HG02642 (cell line): ENCODE measurements around the gene NF1.

Experiments
- ATAC-seq: cut with Tn5 transposase; IDR thresholded peaks from one replicate; pipeline ENCODE4 v1.9.1; 2021; ENCODE audit warnings: mild to moderate bottlenecking; ENCODE audit not compliant: unreplicated experiment, poor library complexity

NF1 gene

GRCh38 chr17:31415004-31415454, 320.3 kb downstream of the NF1 start:
- no peak for ATAC-seq

DNA sequence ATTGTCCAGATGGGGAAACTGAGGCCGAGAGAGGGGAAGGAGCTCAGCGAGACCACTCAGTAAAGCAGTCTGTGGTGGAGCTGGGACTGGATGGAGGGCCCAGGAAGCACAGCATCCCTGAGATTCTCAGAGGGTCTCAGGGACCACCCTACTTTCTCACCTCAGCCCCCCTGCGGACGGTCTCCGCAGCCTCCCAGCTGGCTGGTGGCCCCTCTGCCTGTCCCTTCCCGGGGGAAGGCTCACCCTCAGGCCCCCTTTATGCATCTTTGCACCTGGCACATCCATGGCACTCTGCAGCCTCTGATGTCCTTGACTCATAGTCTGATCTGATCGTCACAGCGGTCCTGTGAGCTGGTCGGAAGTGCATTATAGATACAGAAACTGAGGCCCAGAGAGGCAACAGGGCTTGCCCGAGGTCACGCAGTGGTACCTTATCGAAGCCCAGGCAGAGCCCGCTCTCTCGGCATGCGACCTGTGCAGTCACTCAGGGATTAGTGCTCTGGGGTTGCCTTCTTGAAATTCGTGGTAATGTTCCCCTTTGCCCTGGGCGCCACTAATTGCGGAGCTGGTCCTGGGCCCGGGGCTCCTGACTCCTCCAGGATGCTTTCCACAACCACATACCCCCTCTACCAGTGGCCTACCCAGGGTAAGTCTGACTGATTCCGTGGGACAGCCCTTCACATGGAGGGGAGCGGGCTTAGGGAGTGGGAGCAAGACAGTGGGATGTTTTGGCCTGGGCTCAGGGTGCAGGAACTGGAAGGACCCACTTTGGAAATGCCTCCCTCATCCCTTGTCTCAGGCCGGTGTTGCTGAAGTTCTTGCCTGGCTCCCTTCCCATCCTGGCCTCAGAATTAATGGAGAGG, 321.1 kb downstream of the NF1 start:
- ATAC-seq = no peak

DNA sequence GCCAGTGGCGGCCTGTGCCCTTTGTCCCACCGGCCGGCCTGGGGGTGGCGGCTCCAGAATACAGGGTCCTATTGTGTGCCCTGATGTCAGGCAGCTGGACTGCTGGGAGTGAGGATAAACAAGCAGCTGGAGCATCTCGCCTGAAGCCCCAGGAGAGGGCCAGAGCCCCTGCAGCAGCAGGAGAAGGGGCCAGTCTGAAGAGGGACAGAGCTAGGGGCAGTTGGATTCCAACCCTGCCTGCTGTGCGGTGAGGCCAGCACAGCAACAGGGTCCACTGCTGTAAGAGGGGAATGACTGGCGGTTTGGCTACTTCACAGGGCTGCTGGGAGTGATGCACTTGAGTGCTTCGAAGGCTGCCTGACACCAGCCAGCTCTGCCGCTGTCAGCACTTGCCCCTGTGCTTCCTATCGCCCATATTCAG, 321.7 kb downstream of the NF1 start:
- ATAC-seq = no peak

- ATAC-seq = no peak
Observed at GRCh38 chr17:31417051-31417792, 322.4 kb downstream of the NF1 start.

DNA sequence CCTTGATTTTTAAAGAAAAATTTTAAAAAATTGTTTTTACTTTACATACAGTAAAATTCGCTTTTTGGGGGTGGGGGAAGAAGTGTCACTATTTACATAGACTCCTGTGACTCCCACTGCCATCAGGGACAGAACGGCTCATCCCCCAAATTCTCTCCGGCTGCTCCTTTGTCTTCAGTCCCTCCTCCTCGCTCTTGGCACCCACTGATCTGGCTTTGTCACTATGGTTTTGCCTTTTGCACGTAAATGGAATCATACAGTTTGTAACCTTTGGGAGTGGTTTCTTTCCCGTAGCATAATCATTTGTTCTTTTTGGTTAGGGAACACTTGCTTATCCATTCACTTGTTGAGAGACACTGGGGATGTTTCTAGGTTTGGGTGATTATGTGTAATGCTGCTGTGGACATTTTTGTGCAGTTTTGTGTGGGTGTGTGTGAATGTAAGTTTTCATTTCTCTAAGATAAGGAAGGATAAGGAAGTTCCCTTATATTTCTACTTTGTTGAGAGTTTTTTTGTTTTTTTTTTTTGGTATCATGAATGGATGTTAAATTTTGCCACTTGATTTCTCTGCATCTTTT, 324.1 kb downstream of the NF1 start:
- no peak for ATAC-seq

- no peak for ATAC-seq
Observed at GRCh38 chr17:31422443-31422842, 327.7 kb downstream of the NF1 start.

- no peak for ATAC-seq
Observed at GRCh38 chr17:31424944-31425281, 330.1 kb downstream of the NF1 start.

DNA sequence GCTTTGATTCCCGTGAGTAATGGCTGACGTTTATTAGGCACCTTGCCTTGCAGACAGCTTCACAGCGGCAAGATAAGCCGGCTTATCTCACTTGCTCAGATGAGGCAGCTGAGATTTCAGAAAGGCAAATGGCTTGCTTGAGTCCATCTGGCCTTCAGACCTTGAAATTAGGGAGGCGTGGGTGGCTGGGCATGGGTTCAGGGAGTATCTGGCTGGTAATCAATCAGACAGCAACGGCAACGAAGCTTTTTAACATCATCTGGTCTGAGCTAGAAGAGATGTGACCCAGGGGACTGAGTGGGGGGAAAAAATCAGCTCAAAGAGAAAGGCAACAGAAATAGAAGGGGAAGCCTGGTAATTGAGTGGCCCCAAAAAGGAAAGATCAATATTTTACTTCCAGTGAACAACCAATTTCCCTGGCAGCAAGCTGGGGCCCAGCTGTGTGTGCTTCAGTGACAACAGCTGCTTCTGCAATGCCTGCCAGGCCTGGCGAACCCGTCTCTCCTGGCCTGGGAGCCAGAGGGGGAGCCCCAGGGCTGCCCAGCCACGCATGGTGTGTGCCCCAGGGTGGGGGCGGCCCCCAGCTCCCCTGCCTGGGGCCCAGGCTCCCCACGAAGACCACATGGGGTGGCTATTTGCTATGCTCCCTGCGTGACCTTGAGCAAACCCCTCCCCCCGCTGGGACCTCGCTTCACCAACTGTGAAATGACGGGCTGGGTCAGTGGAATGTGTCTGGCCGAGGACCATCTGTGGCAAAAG, 330.7 kb downstream of the NF1 start:
- ATAC-seq = no peak
